Panc1 (cell line): ENCODE results near the gene COPS8. TPM values are rescaled to one million over a fixed set of nuclear protein-coding genes. Genes with fewer than 3 reads are reported as not detected.

Experiments used
- ATAC-seq: fragments of 200-7000 bp; cut with Tn5 transposase; 2 replicates; pipeline ENCODE4 v1.9.1; 2020; ENCODE audit warnings: mild to moderate bottlenecking, moderate library complexity
- BruUV-seq: library from RNA; stranded (reverse); fragments of 400-500 nt; replicated peaks from 2 replicates; lab custom pipeline; 2021; lab: Mats Ljungman, UMichigan
- CTCF ChIA-PET: fragments of 300-600 bp; sonication (Branson Sonifier 250); formaldehyde crosslinking; loops from one replicate; lab custom pipeline; 2022; ENCODE audit warnings: antibody characterized with exemption; lab: Charles Lee
- POLR2A ChIA-PET: fragments of 300-600 bp; sonication (Branson Sonifier 250); formaldehyde crosslinking; loops from one replicate; lab custom pipeline; 2022; ENCODE audit warnings: antibody characterized with exemption; lab: Charles Lee
- DNase-seq: peaks from one replicate; pipeline ENCODE4 v3.0.0-alpha.2; 2010; ENCODE audit warnings: low read depth, low spot score
- H3K27ac ChIP-seq: 2 replicates; pipeline ENCODE4 v1.5.1; 2011; ENCODE audit warnings: mild to moderate bottlenecking, low read length, inconsistent platforms
- H3K27me3 ChIP-seq: fragments of 200-500 bp; sonication (Bioruptor generic); 2 replicates; pipeline ENCODE4 v1.6.0; 2014; ENCODE audit warnings: low read length, inconsistent platforms; ENCODE audit not compliant: control insufficient read depth, insufficient read depth
- H3K36me3 ChIP-seq: fragments of 200-500 bp; sonication (Bioruptor generic); 2 replicates; pipeline ENCODE4 v1.5.1; 2014; ENCODE audit warnings: inconsistent platforms, mild to moderate bottlenecking, low read length, moderate library complexity; ENCODE audit not compliant: control insufficient read depth, insufficient read depth
- H3K4me1 ChIP-seq: 2 replicates; pipeline ENCODE4 v1.5.1; 2011; ENCODE audit warnings: inconsistent platforms, mild to moderate bottlenecking, low read length, moderate library complexity; ENCODE audit not compliant: control insufficient read depth, insufficient read depth
- H3K4me3 ChIP-seq, 2 experiments: 2 replicates each; pipeline ENCODE4 v1.5.1; 2011 to 2012; ENCODE audit warnings: low read depth in 2 of 2, low read length in 2 of 2, mild to moderate bottlenecking in 2 of 2, inconsistent platforms in 1 of 2, moderate library complexity in 1 of 2
- H3K9me3 ChIP-seq: fragments of 200-500 bp; sonication (Bioruptor generic); 2 replicates; pipeline ENCODE4 v1.5.1; 2014; ENCODE audit warnings: low read depth, mild to moderate bottlenecking, inconsistent platforms, low read length, moderate library complexity; ENCODE audit not compliant: control insufficient read depth, insufficient read depth
- POLR2AphosphoS5 ChIP-seq: IDR thresholded peaks from 2 replicates; pipeline ENCODE4 v1.6.1; 2012; ENCODE audit warnings: mild to moderate bottlenecking, low read depth, low read length, moderate library complexity
- SIN3A ChIP-seq: IDR thresholded peaks from 2 replicates; pipeline ENCODE4 v1.6.1; 2012; ENCODE audit warnings: low read depth, mild to moderate bottlenecking, low read length, moderate library complexity, borderline replicate concordance; ENCODE audit not compliant: insufficient read depth
- TCF7L2 ChIP-seq: IDR thresholded peaks from 2 replicates; pipeline ENCODE4 v1.6.1; 2011; ENCODE audit warnings: mild to moderate bottlenecking, low read depth, low read length, inconsistent platforms
- in situ Hi-C: cut with HindIII; loops from 2 replicates; pipeline ENCODE4 v1.10.0; 2016; ENCODE audit warnings: low sequenced_read_pairs, low pct_unique_long_range_greater_than_20kb
- intact Hi-C: fragments of 100-400 bp; cut with micrococcal nuclease; formaldehyde crosslinking; loops from one replicate; pipeline ENCODE4 v1.10.0; 2022; ENCODE audit not compliant: unreplicated experiment
- total RNA-seq: library from RNA; stranded (reverse); gene quantifications from one replicate; pipeline ENCODE4 v1.2.1, GENCODE V29; 2021; ENCODE audit not compliant: unreplicated experiment
- TF ChIP-seq, protein P1 (sequence below): fragments of 450-650 bp; IDR thresholded peaks from 2 replicates; pipeline ENCODE4 v1.5.1; 2017; ENCODE audit warnings: mild to moderate bottlenecking
- TF ChIP-seq, protein P2 (sequence below), 2 experiments: IDR thresholded peaks; 2 replicates each; pipeline ENCODE4 v1.6.1; 2011 to 2012; ENCODE audit warnings: low read depth in 2 of 2, control low read depth in 1 of 2, low read length in 1 of 2, mild to moderate bottlenecking in 1 of 2, moderate library complexity in 1 of 2; ENCODE audit not compliant: insufficient read depth in 1 of 2

Gene COPS8
- total RNA-seq, 1 experiment from 2014 or later, result 57.9 TPM

DNA sequence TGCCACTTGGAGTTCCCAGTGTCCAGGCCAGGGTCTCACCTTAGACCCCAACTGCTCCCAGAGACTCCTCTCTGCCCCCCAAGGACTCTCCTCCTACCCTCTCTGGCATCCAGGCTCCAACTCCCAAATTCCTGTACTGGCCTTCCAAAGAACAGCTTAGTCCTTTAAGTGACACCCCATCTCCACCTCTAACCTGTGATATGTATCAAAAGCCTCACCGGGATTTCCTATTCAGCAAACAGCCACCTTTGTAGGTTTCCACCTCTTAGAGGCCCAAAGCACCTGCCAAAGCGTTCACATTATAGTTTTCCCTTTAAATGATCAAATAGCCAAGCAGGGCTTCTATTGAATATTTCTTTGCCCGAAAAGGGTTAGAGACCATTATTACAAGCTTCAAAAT lies 2.7 kb upstream of the COPS8 start:
- peaks cover 2% of the 10 kb centered on the region; the same call in 1 of the 2 replicates for H3K36me3 ChIP-seq
- no peaks in the 10 kb centered on the region for H3K9me3 ChIP-seq
- no TSS peak for BruUV-seq
- intact Hi-C loops (no loop called here), in situ Hi-C loops (no loop called here)
- no peaks in the 10 kb centered on the region for H3K27me3 ChIP-seq
- ATAC-seq (no peak), DNase-seq (no peak)
- no peak overlapping the region for H3K4me3 ChIP-seq
- ChIA-PET CTCF (no interaction called here), POLR2A (no interaction called here)
- TF ChIP-seq TCF7L2 (no peak), POLR2AphosphoS5 (no peak), SIN3A (no peak)
- TF ChIP-seq, protein P1, sequence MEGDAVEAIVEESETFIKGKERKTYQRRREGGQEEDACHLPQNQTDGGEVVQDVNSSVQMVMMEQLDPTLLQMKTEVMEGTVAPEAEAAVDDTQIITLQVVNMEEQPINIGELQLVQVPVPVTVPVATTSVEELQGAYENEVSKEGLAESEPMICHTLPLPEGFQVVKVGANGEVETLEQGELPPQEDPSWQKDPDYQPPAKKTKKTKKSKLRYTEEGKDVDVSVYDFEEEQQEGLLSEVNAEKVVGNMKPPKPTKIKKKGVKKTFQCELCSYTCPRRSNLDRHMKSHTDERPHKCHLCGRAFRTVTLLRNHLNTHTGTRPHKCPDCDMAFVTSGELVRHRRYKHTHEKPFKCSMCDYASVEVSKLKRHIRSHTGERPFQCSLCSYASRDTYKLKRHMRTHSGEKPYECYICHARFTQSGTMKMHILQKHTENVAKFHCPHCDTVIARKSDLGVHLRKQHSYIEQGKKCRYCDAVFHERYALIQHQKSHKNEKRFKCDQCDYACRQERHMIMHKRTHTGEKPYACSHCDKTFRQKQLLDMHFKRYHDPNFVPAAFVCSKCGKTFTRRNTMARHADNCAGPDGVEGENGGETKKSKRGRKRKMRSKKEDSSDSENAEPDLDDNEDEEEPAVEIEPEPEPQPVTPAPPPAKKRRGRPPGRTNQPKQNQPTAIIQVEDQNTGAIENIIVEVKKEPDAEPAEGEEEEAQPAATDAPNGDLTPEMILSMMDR, result no peak
- TF ChIP-seq, protein P2, sequence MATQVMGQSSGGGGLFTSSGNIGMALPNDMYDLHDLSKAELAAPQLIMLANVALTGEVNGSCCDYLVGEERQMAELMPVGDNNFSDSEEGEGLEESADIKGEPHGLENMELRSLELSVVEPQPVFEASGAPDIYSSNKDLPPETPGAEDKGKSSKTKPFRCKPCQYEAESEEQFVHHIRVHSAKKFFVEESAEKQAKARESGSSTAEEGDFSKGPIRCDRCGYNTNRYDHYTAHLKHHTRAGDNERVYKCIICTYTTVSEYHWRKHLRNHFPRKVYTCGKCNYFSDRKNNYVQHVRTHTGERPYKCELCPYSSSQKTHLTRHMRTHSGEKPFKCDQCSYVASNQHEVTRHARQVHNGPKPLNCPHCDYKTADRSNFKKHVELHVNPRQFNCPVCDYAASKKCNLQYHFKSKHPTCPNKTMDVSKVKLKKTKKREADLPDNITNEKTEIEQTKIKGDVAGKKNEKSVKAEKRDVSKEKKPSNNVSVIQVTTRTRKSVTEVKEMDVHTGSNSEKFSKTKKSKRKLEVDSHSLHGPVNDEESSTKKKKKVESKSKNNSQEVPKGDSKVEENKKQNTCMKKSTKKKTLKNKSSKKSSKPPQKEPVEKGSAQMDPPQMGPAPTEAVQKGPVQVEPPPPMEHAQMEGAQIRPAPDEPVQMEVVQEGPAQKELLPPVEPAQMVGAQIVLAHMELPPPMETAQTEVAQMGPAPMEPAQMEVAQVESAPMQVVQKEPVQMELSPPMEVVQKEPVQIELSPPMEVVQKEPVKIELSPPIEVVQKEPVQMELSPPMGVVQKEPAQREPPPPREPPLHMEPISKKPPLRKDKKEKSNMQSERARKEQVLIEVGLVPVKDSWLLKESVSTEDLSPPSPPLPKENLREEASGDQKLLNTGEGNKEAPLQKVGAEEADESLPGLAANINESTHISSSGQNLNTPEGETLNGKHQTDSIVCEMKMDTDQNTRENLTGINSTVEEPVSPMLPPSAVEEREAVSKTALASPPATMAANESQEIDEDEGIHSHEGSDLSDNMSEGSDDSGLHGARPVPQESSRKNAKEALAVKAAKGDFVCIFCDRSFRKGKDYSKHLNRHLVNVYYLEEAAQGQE (IDR thresholded peaks at IDR 0.05; ENCODE audit: insufficient read depth in 1 of 2, low read depth in 2 of 2, low read length in 1 of 2), result no peak
- no peak overlapping the region for H3K27ac ChIP-seq
- peaks cover 10% of the 10 kb centered on the region for H3K4me1 ChIP-seq

DNA sequence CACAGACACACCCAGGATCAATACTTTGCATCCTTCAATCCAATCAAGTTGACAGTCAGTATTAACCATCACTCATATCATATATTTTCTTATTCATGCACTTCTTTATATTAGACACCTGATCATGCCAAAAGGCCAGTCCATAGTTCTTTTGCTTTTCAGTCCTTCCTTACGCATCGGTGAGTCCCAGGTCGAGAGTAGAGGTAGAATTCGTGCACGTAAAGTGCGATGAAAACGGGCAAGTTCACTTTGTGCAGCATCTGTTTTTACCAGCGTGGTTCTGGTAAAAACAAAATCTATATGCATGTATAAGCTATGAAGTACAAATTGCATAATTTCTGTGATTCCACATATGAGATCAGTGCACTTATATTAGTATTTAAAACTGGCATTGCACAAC lies 1.2 kb upstream of the COPS8 start:
- CTCF ChIA-PET, result no interaction called here
- intact Hi-C loops, result no loop called here
- H3K27me3 ChIP-seq, result no peaks in the 10 kb centered on the region
- no peaks in the 10 kb centered on the region for H3K9me3 ChIP-seq
- BruUV-seq, result no TSS peak
- ATAC-seq, result no peak
- H3K27ac ChIP-seq, result no peak overlapping the region
- POLR2A ChIA-PET, result no interaction called here
- DNase-seq, result no peak
- TF ChIP-seq, protein P1, result no peak
- TF ChIP-seq POLR2AphosphoS5 (no peak), SIN3A (no peak), TCF7L2 (no peak)
- TF ChIP-seq, protein P2 (IDR thresholded peaks at IDR 0.05; ENCODE audit: insufficient read depth in 1 of 2, low read depth in 2 of 2, low read length in 1 of 2), result no peak
- peaks cover 14% of the 10 kb centered on the region for H3K36me3 ChIP-seq
- peak overlapping the region; percentile 85 to 98; a peak in 2 of 4 replicates for H3K4me3 ChIP-seq
- H3K4me1 ChIP-seq, result peaks cover 14% of the 10 kb centered on the region
- in situ Hi-C loops, result no loop called here
